HG03097 (cell line): ENCODE measurements around the gene DISP3.
"Not testable (repeated sequence)": the region's sequence is repeated elsewhere in the genome, so short reads cannot be mapped to it uniquely, and the experiment has no call there.

ENCODE experiments used
- ATAC-seq: cut with Tn5 transposase; IDR thresholded peaks from one replicate; pipeline ENCODE4 v1.9.1; 2021; ENCODE audit not compliant: unreplicated experiment, low FRiP score

DISP3 gene

DNA sequence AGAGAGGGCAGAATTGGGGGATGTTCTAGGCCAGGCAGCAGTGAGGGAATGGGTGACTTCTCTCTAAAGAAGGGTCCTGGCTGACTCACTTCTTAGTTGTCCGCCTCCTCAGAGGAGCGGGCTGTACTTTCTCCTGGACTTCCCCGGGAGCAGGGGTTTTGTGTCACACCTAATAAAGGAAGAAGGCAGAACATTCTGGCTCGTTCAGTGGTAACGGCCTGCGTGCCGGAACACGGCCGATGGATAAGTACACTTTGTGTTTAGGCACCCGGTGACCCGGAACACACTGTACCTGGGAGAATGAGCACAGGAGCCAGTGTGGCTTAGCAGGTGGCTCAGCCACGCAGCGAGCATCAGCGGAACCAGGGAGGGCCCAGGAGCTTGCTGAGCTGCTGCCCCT lies 90.6 kb downstream of the DISP3 start:
- ATAC-seq: no peak

DNA sequence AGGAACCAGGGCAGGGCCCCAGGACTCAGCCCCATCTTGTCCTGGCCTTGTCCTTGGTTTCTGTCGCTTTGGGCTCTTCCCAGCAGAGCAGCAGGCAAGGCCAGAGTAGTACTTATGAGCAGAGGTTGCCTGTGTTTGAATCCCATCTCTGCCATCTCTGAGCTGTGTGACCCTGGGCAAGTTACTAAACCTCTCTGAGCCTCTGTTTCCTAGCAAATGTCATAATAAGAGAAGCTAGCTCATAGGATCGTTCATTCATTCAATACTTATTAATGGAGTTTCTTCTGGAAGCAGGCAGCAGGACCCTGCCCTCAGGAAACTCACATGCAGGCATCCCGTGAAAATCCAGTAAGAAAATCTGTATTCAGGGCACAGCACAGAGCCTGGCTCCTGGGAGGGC lies 91.0 kb downstream of the DISP3 start:
- ATAC-seq: no peak

DNA sequence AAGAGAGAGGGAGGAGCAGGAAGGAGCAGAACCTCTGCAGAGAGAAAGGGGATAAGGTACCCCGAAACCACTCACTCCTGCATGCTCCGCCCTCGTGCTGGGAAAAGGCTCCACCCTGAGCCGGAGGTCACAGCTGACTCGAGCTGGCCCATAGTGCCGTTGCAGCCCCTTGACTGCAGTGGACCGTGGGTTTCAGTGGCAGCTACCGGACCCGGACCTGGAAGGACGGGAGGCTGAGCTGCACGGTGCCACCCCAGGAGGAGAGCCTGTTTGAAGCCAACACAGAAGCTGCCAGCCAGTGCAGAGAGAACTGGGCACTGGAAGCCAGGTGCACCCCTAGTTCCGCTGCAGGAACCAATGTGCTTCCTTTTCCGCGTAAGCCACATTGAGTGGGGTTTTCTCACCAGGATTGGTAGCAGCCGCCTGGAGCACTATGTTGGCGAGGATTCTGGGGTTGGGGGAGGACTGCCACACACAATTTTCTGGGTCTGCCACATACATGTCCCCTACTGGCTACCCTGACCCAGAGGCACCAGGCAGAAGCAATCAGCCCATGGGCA lies 91.9 kb downstream of the DISP3 start:
- no peak for ATAC-seq

DNA sequence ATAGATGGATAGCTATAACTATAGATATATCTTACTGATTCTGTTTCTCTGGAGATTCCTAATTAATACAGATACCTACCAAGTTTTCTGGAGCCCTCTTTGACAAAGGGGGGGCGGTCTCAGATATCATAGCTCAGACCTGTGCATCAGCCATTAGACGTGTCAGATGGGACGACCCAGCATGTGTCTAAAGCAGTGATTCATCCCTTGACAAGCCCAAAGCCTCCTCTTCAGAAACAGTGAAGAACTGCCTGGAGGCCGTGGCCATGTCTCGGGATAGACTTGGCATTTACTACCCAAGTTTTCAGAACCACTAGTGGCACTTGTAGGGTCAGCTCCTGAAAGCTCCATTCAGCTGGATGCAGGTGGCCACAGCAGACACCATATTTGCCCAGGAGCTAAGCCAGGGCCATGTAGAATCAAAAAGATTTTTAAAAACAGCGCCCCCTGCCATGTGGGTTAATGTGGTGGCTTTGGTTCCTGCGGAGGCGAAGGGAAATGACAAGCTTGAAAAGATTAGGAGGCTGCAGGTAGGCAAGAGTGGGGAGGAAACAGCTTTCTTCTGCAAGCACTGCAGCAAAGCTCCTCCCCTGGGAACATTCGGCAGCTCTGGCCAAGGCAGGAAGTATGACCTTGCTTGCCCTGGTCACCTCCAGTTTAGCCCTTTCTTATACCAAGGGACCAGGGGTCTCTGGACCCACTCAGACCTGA lies 93.1 kb downstream of the DISP3 start:
- no peak for ATAC-seq

DNA sequence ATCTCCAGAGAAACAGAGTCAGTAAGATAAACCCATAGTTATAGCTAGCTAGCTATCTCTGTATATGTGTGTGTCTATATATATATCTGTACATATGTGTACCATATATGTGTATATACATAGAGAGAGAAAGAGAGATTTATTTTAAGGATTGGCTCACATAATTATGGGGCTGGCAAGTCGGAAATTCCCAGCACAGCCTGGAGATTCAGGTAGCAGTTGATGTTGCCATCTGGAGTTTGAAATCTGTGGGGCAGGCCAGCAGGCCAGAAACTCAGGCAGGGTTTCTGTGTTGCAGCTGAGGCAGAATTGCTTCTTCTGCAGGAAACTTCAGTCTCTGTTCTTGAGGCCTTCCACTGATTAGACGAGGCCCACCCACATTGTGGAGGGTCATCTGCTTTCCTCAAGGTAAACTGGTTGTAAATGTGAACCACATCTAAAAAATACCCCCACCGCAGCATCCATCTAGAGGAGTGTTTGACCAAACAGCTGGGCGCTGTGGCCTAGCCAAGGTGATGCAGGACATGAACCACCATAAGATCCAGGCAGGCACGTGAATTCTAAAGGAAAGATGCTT lies 94.2 kb downstream of the DISP3 start:
- no peak for ATAC-seq

DNA sequence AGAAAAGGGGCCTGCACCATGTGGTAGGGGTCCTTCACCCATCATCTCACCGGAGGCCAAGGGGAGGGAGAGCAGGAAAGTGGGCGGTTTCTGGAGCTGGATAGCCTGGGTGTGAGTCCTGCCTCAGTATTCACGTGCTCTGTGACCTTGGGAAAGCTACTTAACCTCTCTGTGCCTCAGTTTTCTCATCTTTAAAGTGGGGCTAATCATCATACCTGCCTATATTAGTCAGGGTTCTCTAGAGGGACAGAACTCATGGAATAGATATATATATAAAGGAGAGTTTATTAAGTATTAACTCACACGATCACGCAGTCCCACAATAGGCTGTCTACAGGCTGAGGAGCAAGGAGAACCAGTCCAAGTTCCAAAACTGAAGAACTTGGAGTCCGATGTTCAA lies 96.6 kb downstream of the DISP3 start:
- ATAC-seq: no peak

DNA sequence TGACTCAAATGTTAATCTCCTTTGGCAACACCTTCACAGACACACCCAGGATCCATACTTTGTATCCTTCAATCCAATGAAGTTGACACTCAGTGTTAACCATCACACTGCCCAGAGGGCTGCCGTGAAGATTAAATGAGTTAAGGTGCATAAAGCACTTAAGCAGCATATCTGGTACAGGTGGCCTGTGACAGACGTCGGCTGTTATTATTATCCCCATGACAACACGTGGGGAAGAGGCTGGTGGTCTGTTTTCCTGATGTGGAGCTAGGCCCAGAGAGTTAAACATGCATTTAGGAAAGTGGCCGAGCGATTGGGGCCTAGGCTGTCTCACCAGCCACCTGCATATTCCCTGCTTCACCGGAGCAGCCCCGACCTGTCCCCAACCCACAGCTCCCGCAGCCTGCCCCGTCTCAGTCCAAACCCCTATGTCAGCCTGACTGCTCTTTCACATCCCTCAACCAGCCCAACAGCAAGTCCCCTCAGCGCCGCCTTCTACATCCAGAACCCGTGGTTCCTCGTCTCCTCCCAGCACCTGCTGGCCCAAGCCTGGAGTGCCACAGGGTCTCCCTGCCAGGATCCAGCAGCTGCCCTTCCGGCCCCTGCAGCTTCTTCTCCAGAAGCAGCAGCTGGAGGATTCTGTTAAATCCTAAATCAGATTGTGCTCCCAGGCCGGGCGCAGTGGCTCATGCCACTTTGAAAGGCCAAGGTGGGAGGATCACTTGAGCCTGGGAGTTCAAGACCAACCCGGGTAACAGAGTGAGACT lies 97.3 kb downstream of the DISP3 start:
- ATAC-seq: no peak

DNA sequence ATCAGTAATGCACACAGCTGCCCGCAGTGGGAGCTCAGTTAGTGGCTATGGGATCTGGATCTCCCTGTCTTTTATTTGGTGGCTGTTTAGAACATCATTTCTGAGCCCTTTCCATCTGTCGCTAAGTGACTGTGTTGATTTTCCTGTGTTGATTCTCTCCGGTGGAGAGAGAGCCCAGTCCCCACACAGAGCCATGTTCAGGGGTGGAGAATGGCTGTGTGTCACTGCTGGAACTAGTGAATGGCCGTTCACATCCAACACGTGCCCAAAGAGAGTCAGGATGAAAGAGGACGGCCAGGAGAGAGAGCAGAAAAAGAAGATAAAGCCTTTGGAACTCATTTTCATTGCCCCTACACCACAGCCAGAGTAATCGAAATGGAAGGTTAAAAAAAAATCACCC lies 99.0 kb downstream of the DISP3 start:
- ATAC-seq: no peak

DNA sequence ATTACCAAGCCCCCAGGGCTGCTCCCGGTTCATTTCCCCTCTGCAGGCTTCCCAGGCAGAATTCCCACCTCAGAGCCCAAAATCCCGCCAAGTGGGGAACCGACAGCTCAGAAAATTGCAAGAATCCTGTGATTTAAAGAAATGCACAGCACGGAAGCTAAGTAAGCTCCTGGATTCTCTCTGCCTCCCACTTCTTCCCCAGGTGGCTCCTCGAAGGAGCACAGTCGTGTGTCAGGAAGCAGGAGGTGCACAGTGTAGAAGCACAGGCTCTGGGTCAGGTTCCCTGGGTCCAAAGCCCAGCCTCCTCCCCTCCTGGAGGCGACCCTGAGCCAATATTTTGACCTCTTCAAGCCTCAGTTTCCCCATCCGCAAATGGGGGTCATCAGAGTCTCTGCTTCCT lies 100.6 kb downstream of the DISP3 start:
- ATAC-seq: no peak

DNA sequence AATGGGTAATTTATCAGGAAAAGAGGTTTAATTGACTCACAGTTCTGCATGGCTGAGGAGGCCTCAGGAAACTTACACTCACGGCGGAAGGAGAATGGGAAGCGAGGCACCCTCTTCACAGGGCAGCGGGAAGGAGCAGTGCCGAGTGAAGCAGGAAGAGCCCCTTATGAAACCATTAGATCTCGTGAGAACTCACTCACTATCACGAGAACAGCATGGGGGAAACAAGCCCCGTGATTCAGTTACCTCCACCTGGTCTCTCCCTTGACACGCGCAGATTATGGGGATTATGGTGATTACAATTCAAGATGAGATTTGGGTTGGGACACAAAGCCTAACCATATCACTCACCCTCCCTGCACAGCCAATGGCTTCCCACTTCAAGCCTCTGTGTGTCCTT lies 101.1 kb downstream of the DISP3 start:
- not testable (repeated sequence) for ATAC-seq

DNA sequence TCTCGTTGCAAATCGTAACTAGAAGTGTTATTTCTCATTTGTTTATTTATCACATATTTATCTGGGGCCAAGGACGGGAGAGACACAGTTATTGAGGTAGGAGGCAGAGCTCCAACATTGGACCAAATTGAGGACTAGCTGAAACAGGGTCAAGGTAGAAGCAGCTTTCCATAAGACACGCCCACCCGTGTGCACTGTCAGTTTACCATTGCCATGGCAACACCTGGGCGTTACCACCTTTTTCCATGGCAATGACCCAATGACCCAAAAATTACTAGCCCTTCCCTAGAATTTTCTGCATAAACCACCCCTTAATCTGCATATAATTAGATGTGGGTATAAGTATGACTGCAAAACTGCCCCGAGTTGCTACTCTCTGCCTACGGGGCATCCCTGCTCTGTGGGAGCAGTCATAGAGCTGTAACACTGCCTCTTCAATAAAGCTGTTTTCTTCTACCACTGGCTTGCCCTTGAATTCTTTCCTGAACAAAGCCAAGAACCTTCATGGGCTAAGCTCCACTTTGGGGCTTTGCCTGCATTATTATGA lies 102.6 kb downstream of the DISP3 start:
- no peak for ATAC-seq

DNA sequence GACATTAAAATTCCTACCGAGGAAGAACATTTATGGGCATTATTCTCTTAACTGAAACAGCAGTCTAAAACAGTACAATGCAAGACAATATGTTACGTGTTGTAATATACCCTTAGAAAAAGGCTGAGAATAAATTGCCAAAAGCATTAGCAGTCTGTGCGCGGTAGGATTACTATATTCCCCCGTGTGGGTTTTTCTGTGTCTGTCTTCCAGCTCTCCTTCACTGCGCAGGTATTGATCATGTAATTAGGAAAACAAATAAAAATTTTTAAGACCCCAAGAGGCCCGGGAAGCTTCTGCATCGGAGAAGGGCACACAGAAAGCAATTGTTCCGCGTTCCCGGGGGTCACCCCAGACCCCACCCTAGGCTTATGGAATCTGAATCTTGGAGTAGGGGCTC lies 106.4 kb downstream of the DISP3 start:
- ATAC-seq: no peak
